Ovary (tissue), 3 donors: ENCODE measurements around the gene LDAH.

Source experiments
- CTCF ChIP-seq, 3 donors: fragments of 450-650 bp in 2 of 3; fragments of 200-600 bp in 1 of 3; IDR thresholded peaks; one replicate each; pipeline versions ENCODE4 v1.5.1 to v1.8.0; 2016 to 2022; ENCODE audit warnings: antibody characterized with exemption in 3 of 3, mild to moderate bottlenecking in 1 of 3
- POLR2A ChIP-seq: fragments of 450-650 bp; IDR thresholded peaks from one replicate; pipeline ENCODE4 v1.6.1; 2017; ENCODE audit warnings: antibody characterized with exemption, mild to moderate bottlenecking, moderate library complexity
- donor health status: DM: no; HTN: no; CAD: no.

- TF ChIP-seq CTCF (IDR thresholded peaks at IDR 0.05) = no peak
- no peak for TF ChIP-seq POLR2A
These were observed 19.6 kb downstream of the LDAH start for GRCh38 chr2:20803226-20803682.
